HG03045 (cell line): ENCODE measurements around the gene DUSP9.

ENCODE experiments used
- ATAC-seq: cut with Tn5 transposase; IDR thresholded peaks from one replicate; pipeline ENCODE4 v1.9.1; 2021; ENCODE audit warnings: mild to moderate bottlenecking, moderate library complexity; ENCODE audit not compliant: unreplicated experiment

The DUSP9 gene

GRCh38 chrX:153621949-153622598 lies 24.9 kb upstream of the DUSP9 start:
- no peak for ATAC-seq

GRCh38 chrX:153622661-153623309 lies 24.2 kb upstream of the DUSP9 start:
- ATAC-seq, result no peak

- ATAC-seq, result no peak
Measured at GRCh38 chrX:153623310-153624029, 23.5 kb upstream of the DUSP9 start.

- ATAC-seq, result no peak
Measured at GRCh38 chrX:153624196-153625091, 22.6 kb upstream of the DUSP9 start.

- no peak for ATAC-seq
Measured at GRCh38 chrX:153625271-153626024, 21.6 kb upstream of the DUSP9 start.

- ATAC-seq, result no peak
Measured at GRCh38 chrX:153626025-153626633, 20.9 kb upstream of the DUSP9 start.

GRCh38 chrX:153626863-153627674 lies 19.9 kb upstream of the DUSP9 start:
- no peak for ATAC-seq

- ATAC-seq, result no peak
Measured at GRCh38 chrX:153627675-153628111, 19.3 kb upstream of the DUSP9 start.

- ATAC-seq, result no peak
Measured at GRCh38 chrX:153628129-153628528, 18.9 kb upstream of the DUSP9 start.

- no peak for ATAC-seq
Measured at GRCh38 chrX:153628665-153629064, 18.3 kb upstream of the DUSP9 start.

GRCh38 chrX:153631346-153631745 lies 15.7 kb upstream of the DUSP9 start:
- no peak for ATAC-seq

- ATAC-seq, result no peak
Measured at GRCh38 chrX:153631907-153632594, 15.0 kb upstream of the DUSP9 start.

GRCh38 chrX:153632595-153632946 lies 14.4 kb upstream of the DUSP9 start:
- ATAC-seq, result no peak

GRCh38 chrX:153633048-153633447 lies 14.0 kb upstream of the DUSP9 start:
- ATAC-seq, result no peak

- ATAC-seq, result no peak
Measured at GRCh38 chrX:153633607-153634180, 13.3 kb upstream of the DUSP9 start.

- ATAC-seq, result no peak
Measured at GRCh38 chrX:153634236-153634635, 12.8 kb upstream of the DUSP9 start.

GRCh38 chrX:153634832-153635231 lies 12.2 kb upstream of the DUSP9 start:
- no peak for ATAC-seq

GRCh38 chrX:153635388-153635787 lies 11.6 kb upstream of the DUSP9 start:
- ATAC-seq, result no peak
